Hepatocyte (in vitro differentiated cells): Measurements from ENCODE around the gene PTPRD.

Experiments used
- CTCF ChIP-seq: fragments of 200-600 bp; sonication (generic); IDR thresholded peaks from 2 replicates; pipeline ENCODE4 v1.5.1; 2016; ENCODE audit warnings: antibody characterized with exemption, mild to moderate bottlenecking; ENCODE audit not compliant: poor library complexity
- EZH2phosphoT487 ChIP-seq: fragments of 200-600 bp; sonication (generic); IDR thresholded peaks from one replicate; pipeline ENCODE4 v1.6.1; 2018; ENCODE audit warnings: antibody characterized with exemption, mild to moderate bottlenecking, low read depth, moderate library complexity; ENCODE audit not compliant: unreplicated experiment, severe bottlenecking

DNA sequence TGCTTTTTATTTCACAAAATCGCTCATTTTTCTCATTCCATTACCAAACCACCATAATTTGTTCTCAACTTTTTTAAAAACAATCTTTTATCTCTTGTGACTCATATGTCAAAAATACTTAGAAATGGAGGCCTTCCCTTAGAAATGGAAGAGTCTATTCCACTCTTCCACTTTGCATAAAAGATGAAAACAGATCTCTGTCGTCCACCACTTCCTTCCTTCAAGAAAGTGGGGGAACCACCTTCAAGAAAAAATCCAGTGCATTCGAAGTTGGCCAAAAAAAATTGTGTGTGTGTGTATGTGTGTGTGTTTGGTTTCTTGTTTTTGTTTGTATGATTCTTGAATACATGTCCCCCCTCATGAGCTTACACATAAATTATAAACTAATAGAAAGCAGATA lies 2184.4 kb downstream of the PTPRD start:
- TF ChIP-seq CTCF (no peak), EZH2phosphoT487 (no peak)
